Adrenal gland (tissue), 12 donors: ENCODE data around the gene SLC25A45. TPM values are rescaled to one million over a fixed set of nuclear protein-coding genes. Genes with fewer than 3 reads are reported as not detected.
A peak's percentile ranks its signal among the peaks of the same experiment; 100 is the strongest.

Experiments used
- DNase-seq, 7 donors: peaks; one replicate each; pipeline ENCODE4 v3.0.0-alpha.2; 2019 to 2020
- H3K27ac ChIP-seq, 5 donors: fragments of 200-600 bp; sonication (generic) in 4 of 5; 1 replicate in 3 of 5; 2 replicates in 2 of 5; pipeline versions ENCODE4 v1.5.1 to v1.8.0; 2016 to 2020; ENCODE audit warnings: mild to moderate bottlenecking in 1 of 5
- H3K27me3 ChIP-seq: fragments of 200-600 bp; 2 replicates; pipeline ENCODE4 v1.8.0; 2021
- H3K36me3 ChIP-seq, 2 donors: fragments of 200-600 bp; replicated peaks in 1 of 2; 1 replicate in 1 of 2; 2 replicates in 1 of 2; pipeline versions ENCODE4 v1.5.1 to v1.8.0; 2018 to 2022
- H3K4me1 ChIP-seq, 2 donors: fragments of 200-600 bp; replicated peaks in 1 of 2; 1 replicate in 1 of 2; 2 replicates in 1 of 2; pipeline versions ENCODE4 v1.5.1 to v1.8.0; 2018 to 2021
- H3K4me3 ChIP-seq, 4 donors: fragments of 200-600 bp; sonication (generic) in 3 of 4; one replicate each; pipeline ENCODE4 v1.5.1; 2016 to 2018
- H3K9me3 ChIP-seq, 3 donors: fragments of 200-600 bp; sonication (generic) in 1 of 3; replicated peaks in 1 of 3; 1 replicate in 2 of 3; 2 replicates in 1 of 3; pipeline versions ENCODE4 v1.5.1 to v1.8.0; 2016 to 2021
- CTCF ChIP-seq, 6 experiments: fragments of 450-650 bp in 4 of 6; fragments of 200-600 bp in 2 of 6; sonication (generic) in 1 of 6; IDR thresholded peaks; 1 replicate in 5 of 6; 2 replicates in 1 of 6; pipeline versions ENCODE4 v1.5.1 to v1.8.0; 2016 to 2021; ENCODE audit warnings: antibody characterized with exemption in 6 of 6, mild to moderate bottlenecking in 2 of 6, moderate library complexity in 1 of 6
- POLR2A ChIP-seq, 2 donors: fragments of 450-650 bp; IDR thresholded peaks; one replicate each; pipeline ENCODE4 v1.6.1; 2017; ENCODE audit warnings: antibody characterized with exemption in 2 of 2, mild to moderate bottlenecking in 2 of 2, moderate library complexity in 1 of 2
- WGBS, 4 donors: extraction: QIAGEN DNeasy Blood & Tissue Kit in 2 of 4; methylation state at CpG; one replicate each; pipeline versions ENCODE4 v1.1.5 to v1.1.7; 2013 to 2017; 5-methylcytosine and 5-hydroxymethylcytosine counted together
- intact Hi-C, 2 donors: fragments of 100-400 bp; cut with DNase I; formaldehyde crosslinking; loops; one replicate each; pipeline versions ENCODE4 v1.14.1 to v1.15.0; 2022 to 2023
- polyA plus RNA-seq, 3 donors: library from polyadenylated mRNA; stranded (reverse); fragments of 200-250 nt in 2 of 3; fragments of 350-450 nt in 1 of 3; fragmentation: Illumina TruSeq in 1 of 3; extraction: RNeasy Lipid Tissue Mini Kit (QIAGEN cat#74804) in 1 of 3; gene quantifications; one replicate each; pipeline ENCODE4 v1.2.3, GENCODE V29; 2013 to 2014
- total RNA-seq, 9 donors: library from RNA; depleted of rRNA in 4 of 9; stranded (reverse); fragments of >200 nt in 4 of 9; fragments of 120-200 nt in 1 of 9; fragmentation: NEBNext Ultra II Directional in 1 of 9; extraction: Animal tissue kit (Norgen Biotek cat#: 25700) in 1 of 9; gene quantifications; one replicate each; pipeline versions ENCODE4 v1.1.0 to v1.2.4, GENCODE V29; 2013 to 2023
- donor health status: healthy with polysubstance abuse.
- donor health status: Bipolar disorder and iron deficiency.
- donor health status: DM: yes; HTN: yes; CAD: no.
- donor health status: DM: no; HTN: no; CAD: no.
- donor health status: DM: no; HTN: no; CAD: no.
- donor health status: DM: yes; HTN: yes; CAD: no.

The SLC25A45 gene
- total and polyA plus RNA-seq, 12 donors = 1.1 to 21.0 (median 6.7) TPM

GRCh38 chr11:65420506-65420905 is 38.1 kb upstream of the SLC25A45 start:
- H3K27me3 ChIP-seq = no peaks in the 10 kb centered on the region
- H3K9me3 ChIP-seq = no peaks in the 10 kb centered on the region
- intact Hi-C loops = loop anchor here in 1 of 2 donors (5.0 kb wide), 1 partner anchor 77 kb away; the partner anchor contains the start of gene MALAT1
- H3K36me3 ChIP-seq = peaks cover 0 to 22% of the 10 kb centered on the region in 2 donors
- TF ChIP-seq POLR2A (IDR thresholded peaks at IDR 0.05) = no peak
- no peak for TF ChIP-seq CTCF (IDR thresholded peaks at IDR 0.05)
- H3K4me1 ChIP-seq = peaks cover 49 to 56% of the 10 kb centered on the region in 2 donors
- H3K27ac ChIP-seq = peak overlapping the region; percentile 91 to 100 (median 100)
- 57 to 70% (median 63%) methylated on average over 2 of the region's 2 CpGs for WGBS, 4 donors
- peak overlapping the region in 1 of 4 donors; percentile 82 for H3K4me3 ChIP-seq
- DNase-seq = peak in 2 of 7 donors; percentile 41 to 56

GRCh38 chr11:65419772-65420481 is 37.5 kb upstream of the SLC25A45 start:
- H3K9me3 ChIP-seq = no peaks in the 10 kb centered on the region
- peak overlapping the region in 1 of 4 donors; percentile 82 for H3K4me3 ChIP-seq
- H3K27ac ChIP-seq = peak overlapping the region; percentile 91 to 100 (median 100)
- H3K36me3 ChIP-seq = peaks cover 0 to 17% of the 10 kb centered on the region in 2 donors
- H3K27me3 ChIP-seq = no peaks in the 10 kb centered on the region
- intact Hi-C loops = loop anchor here in 1 of 2 donors (5.0 kb wide), 1 partner anchor 77 kb away; the partner anchor contains the start of gene MALAT1
- WGBS, 4 donors = 0 to 2% (median 1%) methylated on average over 6 of the region's 6 CpGs
- peak; percentile 83 to 98 (median 95) for DNase-seq
- peaks cover 49 to 58% of the 10 kb centered on the region in 2 donors for H3K4me1 ChIP-seq
- no peak for TF ChIP-seq CTCF (IDR thresholded peaks at IDR 0.05)
- peak in 1 of 2 donors; percentile 65 for TF ChIP-seq POLR2A (IDR thresholded peaks at IDR 0.05)

- 14 to 41% (median 17%) methylated on average over 3 to 7 of the region's 7 CpGs for WGBS, 4 donors
- H3K9me3 ChIP-seq = no peaks in the 10 kb centered on the region
- peaks cover 0 to 13% of the 10 kb centered on the region in 2 donors for H3K36me3 ChIP-seq
- intact Hi-C loops = no loop called here
- peak overlapping the region; percentile 91 to 100 (median 100) for H3K27ac ChIP-seq
- peaks cover 49 to 58% of the 10 kb centered on the region in 2 donors for H3K4me1 ChIP-seq
- peak overlapping the region in 2 of 4 donors; percentile 3 to 82 for H3K4me3 ChIP-seq
- no peaks in the 10 kb centered on the region for H3K27me3 ChIP-seq
- TF ChIP-seq CTCF (IDR thresholded peaks at IDR 0.05) = peak in 2 of 6 experiments; percentile 6 to 22
- TF ChIP-seq POLR2A (IDR thresholded peaks at IDR 0.05) = no peak
- DNase-seq = peak in 6 of 7 donors; percentile 41 to 75 (median 62)
These were observed 37.0 kb upstream of the SLC25A45 start for GRCh38 chr11:65419460-65419771.

GRCh38 chr11:65418681-65419459 is 36.4 kb upstream of the SLC25A45 start:
- intact Hi-C loops = no loop called here
- no peaks in the 10 kb centered on the region for H3K27me3 ChIP-seq
- peak overlapping the region; percentile 91 to 100 (median 100) for H3K27ac ChIP-seq
- H3K4me1 ChIP-seq = peaks cover 49 to 58% of the 10 kb centered on the region in 2 donors
- peak overlapping the region in 2 of 4 donors; percentile 3 to 82 for H3K4me3 ChIP-seq
- peaks cover 0 to 7% of the 10 kb centered on the region in 2 donors for H3K36me3 ChIP-seq
- WGBS, 4 donors = 0 to 3% (median 2%) methylated on average over 10 to 15 of the region's 15 CpGs
- H3K9me3 ChIP-seq = no peaks in the 10 kb centered on the region
- DNase-seq = peak; percentile 92 to 98 (median 98)
- TF ChIP-seq CTCF (IDR thresholded peaks at IDR 0.05) (peak in 1 of 6 experiments; percentile 18), POLR2A (IDR thresholded peaks at IDR 0.05) (peak in 1 of 2 donors; percentile 84)
